Type B pancreatic cell (in vitro differentiated cells): ENCODE results near the gene PHLPP1. TPM values are rescaled to one million over a fixed set of nuclear protein-coding genes. Genes with fewer than 3 reads are reported as not detected.

Source experiments
- DNase-seq: peaks from one replicate; pipeline ENCODE4 v3.0.0; 2021; ENCODE audit warnings: mixed read lengths; ENCODE audit not compliant: unreplicated experiment; ENCODE audit errors: extremely low spot score
- H3K27ac Mint-ChIP-seq: 2 replicates; pipeline ENCODE4 v1.8.0; 2021; ENCODE audit warnings: mild to moderate bottlenecking, mixed read lengths
- H3K27me3 Mint-ChIP-seq: 2 replicates; pipeline ENCODE4 v1.8.0; 2021; ENCODE audit warnings: mixed read lengths
- H3K36me3 Mint-ChIP-seq: 2 replicates; pipeline ENCODE4 v1.8.0; 2021; ENCODE audit warnings: mixed read lengths
- H3K4me1 Mint-ChIP-seq: one replicate; pipeline ENCODE4 v1.8.0; 2021; ENCODE audit warnings: mixed read lengths; ENCODE audit not compliant: unreplicated experiment
- H3K4me3 Mint-ChIP-seq: 2 replicates; pipeline ENCODE4 v1.8.0; 2021; ENCODE audit warnings: mild to moderate bottlenecking, mixed read lengths
- H3K9me3 Mint-ChIP-seq: 2 replicates; pipeline ENCODE4 v1.8.0; 2021; ENCODE audit warnings: mixed read lengths
- total RNA-seq: library from RNA; stranded (reverse); gene quantifications from 2 replicates; pipeline ENCODE4 v1.2.1, GENCODE V29; 2021; ENCODE audit warnings: low replicate concordance
- TF ChIP-seq, protein P1 (sequence below): fragments of 200-600 bp; sonication (generic); conservative IDR thresholded peaks from 2 replicates; pipeline ENCODE4 v1.5.0; 2021; ENCODE audit warnings: antibody characterized with exemption, mild to moderate bottlenecking

Gene PHLPP1
- total RNA-seq, 1 donor from 2014 or later: 28.5 TPM

DNA sequence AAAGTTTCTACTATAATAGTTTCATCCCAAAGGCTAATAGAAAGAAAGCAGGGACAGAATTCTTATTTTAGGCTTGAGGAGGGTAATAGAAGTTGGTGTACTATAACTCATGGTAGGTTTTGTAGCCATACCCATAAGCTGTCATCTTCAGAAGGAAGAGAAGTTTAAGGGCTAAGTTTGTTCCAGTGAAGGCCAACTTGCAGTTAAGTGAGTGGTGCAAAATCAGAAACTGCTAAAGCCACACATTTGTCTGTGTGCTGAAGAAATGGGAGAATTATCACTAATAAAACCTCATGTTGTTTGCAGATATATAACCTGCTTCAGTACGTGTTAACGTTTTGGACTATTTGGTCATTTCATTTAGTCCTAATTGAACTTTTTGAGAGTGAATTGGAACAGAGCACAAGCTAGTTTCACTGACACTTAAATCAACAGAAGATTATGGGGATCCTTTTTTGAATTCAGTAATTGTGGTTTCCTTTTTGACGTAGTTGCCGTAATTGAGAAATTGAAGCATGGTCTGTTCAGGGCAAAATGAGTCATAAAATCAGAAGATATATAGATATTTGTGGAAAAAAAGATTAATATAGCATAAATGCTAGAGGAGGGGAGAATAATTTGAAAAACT lies 69.1 kb downstream of the PHLPP1 start:
- H3K9me3 Mint-ChIP-seq: no peaks in the 10 kb centered on the region
- no peak for DNase-seq
- no peaks in the 10 kb centered on the region for H3K36me3 Mint-ChIP-seq
- H3K4me3 Mint-ChIP-seq: no peak overlapping the region
- H3K27me3 Mint-ChIP-seq: no peaks in the 10 kb centered on the region
- H3K27ac Mint-ChIP-seq: no peak overlapping the region
- TF ChIP-seq, protein P1, sequence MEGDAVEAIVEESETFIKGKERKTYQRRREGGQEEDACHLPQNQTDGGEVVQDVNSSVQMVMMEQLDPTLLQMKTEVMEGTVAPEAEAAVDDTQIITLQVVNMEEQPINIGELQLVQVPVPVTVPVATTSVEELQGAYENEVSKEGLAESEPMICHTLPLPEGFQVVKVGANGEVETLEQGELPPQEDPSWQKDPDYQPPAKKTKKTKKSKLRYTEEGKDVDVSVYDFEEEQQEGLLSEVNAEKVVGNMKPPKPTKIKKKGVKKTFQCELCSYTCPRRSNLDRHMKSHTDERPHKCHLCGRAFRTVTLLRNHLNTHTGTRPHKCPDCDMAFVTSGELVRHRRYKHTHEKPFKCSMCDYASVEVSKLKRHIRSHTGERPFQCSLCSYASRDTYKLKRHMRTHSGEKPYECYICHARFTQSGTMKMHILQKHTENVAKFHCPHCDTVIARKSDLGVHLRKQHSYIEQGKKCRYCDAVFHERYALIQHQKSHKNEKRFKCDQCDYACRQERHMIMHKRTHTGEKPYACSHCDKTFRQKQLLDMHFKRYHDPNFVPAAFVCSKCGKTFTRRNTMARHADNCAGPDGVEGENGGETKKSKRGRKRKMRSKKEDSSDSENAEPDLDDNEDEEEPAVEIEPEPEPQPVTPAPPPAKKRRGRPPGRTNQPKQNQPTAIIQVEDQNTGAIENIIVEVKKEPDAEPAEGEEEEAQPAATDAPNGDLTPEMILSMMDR: no peak
- H3K4me1 Mint-ChIP-seq: peaks cover 46% of the 10 kb centered on the region

DNA sequence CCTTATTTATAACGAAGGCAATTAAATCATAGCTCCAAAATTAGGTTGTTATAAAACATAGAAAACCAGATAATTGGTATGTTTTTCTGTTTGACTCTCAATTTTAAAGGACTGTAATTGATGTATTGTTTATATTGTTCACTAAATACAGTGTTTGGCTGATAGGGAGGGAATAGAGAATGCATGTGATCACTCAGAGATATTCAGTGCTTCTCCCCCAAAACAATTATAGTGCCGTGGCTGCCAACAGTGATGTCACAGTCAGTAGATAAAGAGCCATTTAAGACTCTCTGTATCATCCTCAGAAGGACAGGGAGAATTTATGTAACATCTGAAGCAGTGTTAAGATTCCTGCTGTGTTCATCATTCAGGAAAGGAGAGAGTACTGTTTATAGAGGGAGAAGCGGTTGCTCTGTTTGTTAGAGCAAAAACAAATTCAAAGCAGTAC lies 69.6 kb downstream of the PHLPP1 start:
- Mint-ChIP-seq H3K36me3 (no peaks in the 10 kb centered on the region), H3K4me1 (peaks cover 51% of the 10 kb centered on the region), H3K9me3 (no peaks in the 10 kb centered on the region), H3K27ac (no peak overlapping the region), H3K27me3 (no peaks in the 10 kb centered on the region), H3K4me3 (no peak overlapping the region)
- TF ChIP-seq, protein P1: no peak
- no peak for DNase-seq

DNA sequence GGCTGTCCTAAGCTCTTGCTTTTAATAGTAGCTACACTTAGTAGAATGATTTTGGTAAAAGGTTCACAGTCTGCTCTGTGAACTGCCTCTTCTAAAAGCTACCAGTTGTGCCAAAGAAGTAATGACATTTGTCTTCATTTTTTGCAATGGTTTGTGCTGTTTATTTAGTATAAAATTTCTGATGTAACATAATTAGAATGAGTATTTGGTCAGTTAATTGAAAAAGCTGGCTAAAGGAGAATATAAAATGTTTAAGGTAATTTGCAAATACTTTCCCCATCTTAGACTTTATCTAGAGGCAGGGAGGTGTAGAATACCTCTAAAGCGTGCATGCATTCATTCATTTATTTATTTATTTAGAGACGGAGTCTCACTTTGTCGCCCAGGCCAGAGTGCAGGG lies 71.3 kb downstream of the PHLPP1 start:
- no peak for DNase-seq
- Mint-ChIP-seq H3K36me3 (no peaks in the 10 kb centered on the region), H3K27ac (no peak overlapping the region), H3K4me1 (peaks cover 58% of the 10 kb centered on the region), H3K27me3 (no peaks in the 10 kb centered on the region), H3K9me3 (no peaks in the 10 kb centered on the region), H3K4me3 (no peak overlapping the region)
- TF ChIP-seq, protein P1: no peak

DNA sequence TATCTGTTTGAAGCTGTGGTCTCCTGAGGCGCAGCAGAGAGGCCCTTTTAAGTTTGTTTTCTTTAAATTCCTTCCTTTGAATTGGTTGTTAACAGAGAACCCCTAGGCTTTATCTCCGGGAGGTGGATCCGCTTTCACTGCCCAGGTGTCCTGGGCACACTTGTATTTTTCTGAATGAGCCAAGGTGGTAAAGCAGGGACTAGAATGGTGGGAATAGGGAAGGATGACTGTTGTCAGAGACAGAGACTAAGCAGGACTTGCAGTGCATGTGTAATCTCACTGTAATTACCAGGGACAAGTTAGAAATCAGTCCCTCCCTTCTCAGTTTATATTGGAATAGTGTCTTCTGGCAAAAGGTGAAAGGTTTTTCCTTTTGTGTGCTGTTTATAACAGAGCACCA lies 72.8 kb downstream of the PHLPP1 start:
- H3K27me3 Mint-ChIP-seq: no peaks in the 10 kb centered on the region
- DNase-seq: no peak
- no peaks in the 10 kb centered on the region for H3K9me3 Mint-ChIP-seq
- peak overlapping the region; percentile 81 for H3K27ac Mint-ChIP-seq
- H3K4me3 Mint-ChIP-seq: peak overlapping the region; percentile 57
- H3K4me1 Mint-ChIP-seq: peaks cover 59% of the 10 kb centered on the region
- no peaks in the 10 kb centered on the region for H3K36me3 Mint-ChIP-seq
- TF ChIP-seq, protein P1: no peak

DNA sequence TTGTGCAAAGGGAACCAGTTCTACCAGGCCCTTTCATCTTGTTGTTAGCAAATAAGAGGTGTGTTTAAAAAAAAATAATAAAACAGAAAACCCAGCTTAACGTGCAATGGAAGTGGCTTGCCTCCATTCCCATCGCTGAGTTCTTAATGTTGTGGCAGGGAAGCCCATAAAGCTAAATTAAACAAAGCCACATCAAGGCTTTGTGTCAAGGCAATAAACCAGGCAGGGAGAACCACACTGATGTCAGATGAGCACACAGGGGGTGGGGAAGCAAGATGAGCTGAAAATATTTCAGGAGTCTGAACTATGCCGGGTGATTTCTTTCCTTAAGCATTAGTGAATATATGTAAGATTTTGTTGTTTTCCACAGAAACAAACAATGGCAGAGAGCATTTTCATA lies 73.5 kb downstream of the PHLPP1 start:
- DNase-seq: no peak
- Mint-ChIP-seq H3K9me3 (no peaks in the 10 kb centered on the region), H3K27ac (peak overlapping the region; percentile 81), H3K27me3 (no peaks in the 10 kb centered on the region), H3K4me1 (peaks cover 53% of the 10 kb centered on the region), H3K36me3 (no peaks in the 10 kb centered on the region), H3K4me3 (peak overlapping the region; percentile 1)
- TF ChIP-seq, protein P1: no peak
